HepG2 (cell line): ENCODE results near the gene SLC6A8. TPM values are rescaled to one million over a fixed set of nuclear protein-coding genes. Genes with fewer than 3 reads are reported as not detected.
A peak's percentile ranks its signal among the peaks of the same experiment; 100 is the strongest.

ENCODE experiments used
- PREB ChIP-seq: sonication (generic); formaldehyde crosslinking; IDR thresholded peaks from 2 replicates; pipeline ENCODE4 v1.4.0; 2020; ENCODE audit warnings: missing genetic modification reagents
- SRSF4 ChIP-seq: fragments of 200-400 bp; formaldehyde crosslinking; IDR thresholded peaks from one replicate; pipeline ENCODE4 v1.6.1; 2018; ENCODE audit warnings: mild to moderate bottlenecking, low read depth, low read length, moderate library complexity; ENCODE audit not compliant: poor library complexity, severe bottlenecking
- ZFP90 ChIP-seq: sonication (generic); formaldehyde crosslinking; IDR thresholded peaks from 2 replicates; pipeline ENCODE4 v1.8.0; 2022; ENCODE audit warnings: missing genetic modification reagents, mild to moderate bottlenecking, inconsistent platforms, borderline replicate concordance
- ZNF263 ChIP-seq: sonication (generic); formaldehyde crosslinking; IDR thresholded peaks from 2 replicates; pipeline ENCODE4 v1.4.0; 2020; ENCODE audit warnings: missing genetic modification reagents
- ZNF670 ChIP-seq: sonication (generic); formaldehyde crosslinking; IDR thresholded peaks from 2 replicates; pipeline ENCODE4 v1.8.0; 2022; ENCODE audit warnings: mild to moderate bottlenecking, missing genetic modification reagents, borderline replicate concordance
- ZNF710 ChIP-seq: sonication (generic); formaldehyde crosslinking; IDR thresholded peaks from 2 replicates; pipeline ENCODE4 v1.5.0; 2020; ENCODE audit warnings: mild to moderate bottlenecking, missing genetic modification reagents, borderline replicate concordance
- ZNF746 ChIP-seq: sonication (generic); formaldehyde crosslinking; IDR thresholded peaks from 2 replicates; pipeline ENCODE4 v1.8.0; 2022; ENCODE audit warnings: mild to moderate bottlenecking, missing genetic modification reagents
- ZNF816 ChIP-seq: sonication (generic); formaldehyde crosslinking; IDR thresholded peaks from 2 replicates; pipeline ENCODE4 v1.8.0; 2022; ENCODE audit warnings: missing genetic modification reagents, mild to moderate bottlenecking, borderline replicate concordance
- polyA plus RNA-seq, 8 experiments: library from polyadenylated mRNA; depleted of rRNA in 3 of 8; stranded (reverse) in 7 of 8; unstranded in 1 of 8; fragments of >200 nt; fragmentation: Illumina TruSeq in 4 of 8; extraction: Trizol in 4 of 8; gene quantifications; 2 replicates each; pipeline versions ENCODE4 v1.2.1 to v1.2.3, GENCODE V29; 2011 to 2016; ENCODE audit warnings: low read depth in 4 of 8, missing spikeins in 1 of 8, mixed read lengths in 1 of 8; ENCODE audit not compliant: insufficient read depth in 1 of 8
- total RNA-seq, 5 experiments: library from RNA; depleted of rRNA; stranded (reverse); fragments of >200 nt; fragmentation: Illumina TruSeq; extraction: Trizol; gene quantifications; 2 replicates each; pipeline ENCODE4 v1.2.3, GENCODE V29; 2016; ENCODE audit warnings: low read depth in 1 of 5
- TF ChIP-seq, protein P1 (sequence below): sonication (generic); formaldehyde crosslinking; IDR thresholded peaks from 2 replicates; pipeline ENCODE4 v1.8.1; 2023; ENCODE audit warnings: mild to moderate bottlenecking, inconsistent platforms, moderate library complexity, missing genetic modification reagents, borderline replicate concordance
- TF ChIP-seq, protein P2 (sequence below): sonication (generic); formaldehyde crosslinking; IDR thresholded peaks from 2 replicates; pipeline ENCODE4 v1.5.0; 2020; ENCODE audit warnings: mild to moderate bottlenecking, missing genetic modification reagents

The SLC6A8 gene
- total and polyA plus RNA-seq, 2 of the 13 experiments (the other 11 are each of a cell fraction or from before 2014, with no cell fraction given): 13.9 to 176 TPM

- no peak for TF ChIP-seq PREB (CRISPR knock-in tag)
- TF ChIP-seq, protein P1, sequence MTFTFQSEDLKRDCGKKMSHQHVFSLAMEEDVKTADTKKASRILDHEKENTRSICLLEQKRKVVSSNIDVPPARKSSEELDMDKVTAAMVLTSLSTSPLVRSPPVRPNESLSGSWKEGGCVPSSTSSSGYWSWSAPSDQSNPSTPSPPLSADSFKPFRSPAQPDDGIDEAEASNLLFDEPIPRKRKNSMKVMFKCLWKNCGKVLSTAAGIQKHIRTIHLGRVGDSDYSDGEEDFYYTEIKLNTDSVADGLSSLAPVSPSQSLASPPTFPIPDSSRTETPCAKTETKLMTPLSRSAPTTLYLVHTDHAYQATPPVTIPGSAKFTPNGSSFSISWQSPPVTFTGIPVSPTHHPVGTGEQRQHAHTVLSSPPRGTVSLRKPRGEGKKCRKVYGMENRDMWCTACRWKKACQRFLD (CRISPR knock-in tag): no peak
- no peak for TF ChIP-seq ZFP90 (CRISPR knock-in tag)
- TF ChIP-seq SRSF4: no peak
- peak; percentile 65; the same call in 1 of the 2 replicates for TF ChIP-seq ZNF746 (CRISPR knock-in tag)
- TF ChIP-seq ZNF670 (CRISPR knock-in tag): no peak
- 0 out of 2 replicates have a peak, but pooled peaks have one; percentile 33 for TF ChIP-seq ZNF816 (CRISPR knock-in tag)
- TF ChIP-seq ZNF263 (CRISPR knock-in tag): peak; percentile 97
- TF ChIP-seq, protein P2, sequence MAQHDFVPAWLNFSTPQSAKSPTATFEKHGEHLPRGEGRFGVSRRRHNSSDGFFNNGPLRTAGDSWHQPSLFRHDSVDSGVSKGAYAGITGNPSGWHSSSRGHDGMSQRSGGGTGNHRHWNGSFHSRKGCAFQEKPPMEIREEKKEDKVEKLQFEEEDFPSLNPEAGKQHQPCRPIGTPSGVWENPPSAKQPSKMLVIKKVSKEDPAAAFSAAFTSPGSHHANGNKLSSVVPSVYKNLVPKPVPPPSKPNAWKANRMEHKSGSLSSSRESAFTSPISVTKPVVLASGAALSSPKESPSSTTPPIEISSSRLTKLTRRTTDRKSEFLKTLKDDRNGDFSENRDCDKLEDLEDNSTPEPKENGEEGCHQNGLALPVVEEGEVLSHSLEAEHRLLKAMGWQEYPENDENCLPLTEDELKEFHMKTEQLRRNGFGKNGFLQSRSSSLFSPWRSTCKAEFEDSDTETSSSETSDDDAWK: no peak
- no peak for TF ChIP-seq ZNF710 (CRISPR knock-in tag)
Measured at GRCh38 chrX:153685751-153686696, 1.7 kb upstream of the SLC6A8 start (continued).
